Hematopoietic multipotent progenitor cell treated with erythropoietin and hydrocortisone succinate and interleukin-3 and kit ligand, for 6 days (in vitro differentiated cells): ENCODE measurements around the gene AMPD1.

Experiments
- DNase-seq: peaks from one replicate; pipeline ENCODE4 v3.0.0-alpha.2; 2015

The AMPD1 gene

DNA sequence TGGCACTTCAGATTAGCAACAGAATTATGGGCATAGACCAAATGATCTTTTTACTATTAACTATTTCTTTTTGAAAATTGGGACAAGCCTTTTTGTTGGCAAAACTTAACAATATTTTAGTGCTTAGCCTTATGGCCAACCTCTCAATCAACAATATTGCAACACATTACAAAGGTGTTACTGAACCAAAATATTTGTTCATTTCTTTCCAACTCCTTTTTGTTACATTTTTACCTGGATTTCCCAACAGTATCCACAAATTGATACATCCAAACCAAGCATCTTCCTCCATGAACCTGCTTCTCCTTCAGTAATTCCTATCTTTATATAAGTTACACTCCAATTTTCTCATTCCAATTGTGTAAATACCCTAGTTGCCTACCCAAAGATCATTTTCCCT, 1.5 kb upstream of the AMPD1 start:
- no peak for DNase-seq

DNA sequence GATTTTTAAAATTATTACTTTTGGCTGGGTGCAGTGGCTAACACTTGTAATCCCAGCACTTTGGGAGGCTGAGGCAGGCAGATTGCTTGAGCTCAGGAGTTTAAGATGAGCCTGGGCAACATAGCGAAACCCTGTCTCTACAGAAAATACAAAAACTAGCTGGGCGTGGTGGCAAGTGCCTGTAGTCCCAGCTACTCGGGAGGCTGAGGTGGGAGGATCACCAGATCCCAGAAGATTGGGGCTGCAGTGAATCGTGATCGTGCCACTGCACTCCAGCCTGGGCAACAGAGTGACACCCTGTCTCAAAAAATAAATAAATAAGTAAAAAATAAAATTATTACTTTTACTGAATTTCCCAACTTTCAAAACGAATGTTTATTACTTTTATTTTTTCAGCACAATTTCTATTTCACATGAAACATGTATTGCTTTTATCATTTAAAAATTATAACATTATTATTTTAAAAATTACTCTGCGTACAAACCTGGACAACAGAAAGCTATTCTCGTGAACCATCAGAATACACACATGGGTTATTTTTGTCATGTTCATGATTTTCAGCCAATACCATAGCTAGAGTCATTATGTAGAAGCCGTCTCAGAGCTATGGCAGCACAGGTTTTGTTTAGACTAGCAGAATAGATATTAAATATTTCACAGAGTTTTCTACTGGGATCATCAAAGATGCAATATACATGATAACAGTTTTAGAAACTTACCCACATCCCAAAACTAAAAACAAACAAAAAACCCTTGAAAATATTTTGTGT, 621 bp downstream of the AMPD1 start:
- DNase-seq, result no peak

DNA sequence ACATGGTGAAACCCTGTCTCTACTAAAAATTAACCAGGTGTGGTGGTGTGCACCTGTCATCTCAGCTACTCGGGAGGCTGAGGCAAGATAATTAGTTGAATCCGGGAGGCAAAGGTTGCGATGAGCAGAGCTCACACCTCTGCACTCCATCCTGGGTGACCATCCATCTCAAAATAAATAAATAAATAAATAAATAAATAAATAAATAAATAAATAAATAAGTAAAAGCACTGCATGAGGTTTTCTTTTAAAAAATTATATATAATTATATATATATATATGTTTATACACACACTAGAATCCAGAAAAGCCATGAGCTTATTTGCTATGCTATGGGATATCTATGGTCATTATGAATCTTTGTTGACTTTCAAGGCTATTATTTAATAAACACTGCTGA, 2.4 kb downstream of the AMPD1 start:
- DNase-seq, result no peak

DNA sequence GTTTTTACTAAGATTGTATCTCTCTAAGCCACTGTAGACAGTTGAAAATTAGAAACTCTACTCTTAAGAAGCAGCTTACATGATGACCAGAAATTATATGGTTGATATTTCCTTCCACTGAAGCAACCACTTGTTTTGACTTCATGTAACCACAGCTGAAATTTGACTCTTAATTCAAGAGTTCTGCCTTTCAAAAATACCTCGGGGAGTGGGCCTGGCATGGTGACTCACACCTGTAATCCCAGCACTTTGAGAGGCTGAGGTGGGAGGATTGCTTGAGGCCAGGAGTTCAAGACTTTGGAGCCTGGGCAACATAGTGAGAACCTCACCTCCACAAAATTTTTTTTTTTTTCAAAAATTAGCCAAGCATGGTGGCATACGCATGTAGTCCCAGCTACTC, 4.3 kb downstream of the AMPD1 start:
- DNase-seq, result no peak

DNA sequence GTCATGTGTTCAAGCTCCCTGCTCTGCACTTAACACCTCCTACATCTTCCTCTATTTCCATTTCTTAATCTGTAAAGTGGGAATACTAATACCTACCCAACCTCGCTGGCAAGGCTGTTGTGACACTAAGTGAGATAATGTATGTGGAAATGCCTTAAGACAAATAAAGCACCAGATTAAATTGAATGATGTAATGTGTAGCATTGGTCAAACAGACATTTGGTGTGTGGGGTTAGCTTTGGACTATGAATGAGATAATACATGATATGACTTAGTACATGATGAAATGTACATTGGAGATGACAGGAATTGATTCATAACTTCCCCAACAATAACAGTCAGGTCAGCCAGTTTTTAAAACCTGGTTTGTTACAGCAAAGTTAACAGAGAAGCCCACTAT, 5.2 kb downstream of the AMPD1 start:
- no peak for DNase-seq

- no peak for DNase-seq
Observed at GRCh38 chr1:114688526-114688925, 6.8 kb downstream of the AMPD1 start.

DNA sequence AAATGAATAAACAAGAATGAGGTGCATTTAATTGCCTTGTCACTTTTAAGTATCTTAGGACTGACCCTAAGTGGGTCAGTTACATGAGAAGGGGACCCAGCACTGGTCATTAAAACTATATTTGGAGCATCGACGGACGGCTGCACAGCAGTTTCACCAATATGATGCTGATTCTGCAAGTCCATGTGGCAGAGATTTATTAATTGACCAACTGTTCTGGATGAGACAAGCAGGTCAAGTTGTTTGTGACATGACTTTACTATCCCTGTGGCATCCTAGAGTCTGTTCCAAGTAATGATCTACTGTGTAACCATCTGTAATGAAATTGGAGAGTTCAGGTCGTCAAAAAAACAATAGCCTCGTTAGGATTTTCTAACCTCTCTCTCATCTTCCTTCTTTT, 9.5 kb downstream of the AMPD1 start:
- no peak for DNase-seq

DNA sequence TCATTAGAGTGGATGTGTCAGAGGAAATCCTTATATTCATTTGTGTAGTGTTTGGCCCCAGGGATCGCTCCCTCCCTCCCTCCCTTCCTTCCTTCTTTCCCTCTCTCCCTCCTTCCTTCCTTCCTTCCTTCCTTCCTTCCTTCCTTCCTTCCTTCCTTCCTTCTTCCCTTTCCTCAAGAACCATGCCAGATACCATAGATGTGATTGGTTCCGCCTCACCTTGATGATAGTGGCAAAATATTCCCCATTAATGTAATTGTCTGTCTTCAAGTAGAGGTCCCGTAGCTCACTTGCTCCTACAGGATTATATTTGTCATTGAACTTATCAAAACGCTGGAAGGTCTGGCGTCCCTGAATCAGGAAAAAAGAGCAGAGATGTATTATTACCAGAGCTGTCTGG, 17.7 kb downstream of the AMPD1 start:
- DNase-seq, result no peak

DNA sequence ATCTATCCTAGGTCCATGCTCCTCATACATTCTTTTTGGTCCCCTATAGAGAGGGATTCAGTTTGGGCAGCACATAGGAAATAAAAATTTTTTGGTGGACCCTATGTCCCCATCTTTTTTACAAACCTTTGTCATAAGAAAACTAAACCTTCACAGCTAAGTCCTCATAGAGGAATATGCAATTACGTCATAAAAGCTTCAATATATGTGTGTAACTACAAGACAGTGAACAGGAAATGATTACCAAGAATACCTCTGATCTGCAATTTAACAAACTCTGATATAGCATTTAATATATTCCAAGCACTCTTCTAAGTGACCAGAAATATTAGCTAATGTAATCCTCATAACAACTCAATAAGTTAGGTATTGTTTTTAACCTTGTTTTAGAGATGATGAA, 19.2 kb downstream of the AMPD1 start:
- DNase-seq, result no peak

- no peak for DNase-seq
Observed at GRCh38 chr1:114671939-114672275, 23.4 kb downstream of the AMPD1 start.

DNA sequence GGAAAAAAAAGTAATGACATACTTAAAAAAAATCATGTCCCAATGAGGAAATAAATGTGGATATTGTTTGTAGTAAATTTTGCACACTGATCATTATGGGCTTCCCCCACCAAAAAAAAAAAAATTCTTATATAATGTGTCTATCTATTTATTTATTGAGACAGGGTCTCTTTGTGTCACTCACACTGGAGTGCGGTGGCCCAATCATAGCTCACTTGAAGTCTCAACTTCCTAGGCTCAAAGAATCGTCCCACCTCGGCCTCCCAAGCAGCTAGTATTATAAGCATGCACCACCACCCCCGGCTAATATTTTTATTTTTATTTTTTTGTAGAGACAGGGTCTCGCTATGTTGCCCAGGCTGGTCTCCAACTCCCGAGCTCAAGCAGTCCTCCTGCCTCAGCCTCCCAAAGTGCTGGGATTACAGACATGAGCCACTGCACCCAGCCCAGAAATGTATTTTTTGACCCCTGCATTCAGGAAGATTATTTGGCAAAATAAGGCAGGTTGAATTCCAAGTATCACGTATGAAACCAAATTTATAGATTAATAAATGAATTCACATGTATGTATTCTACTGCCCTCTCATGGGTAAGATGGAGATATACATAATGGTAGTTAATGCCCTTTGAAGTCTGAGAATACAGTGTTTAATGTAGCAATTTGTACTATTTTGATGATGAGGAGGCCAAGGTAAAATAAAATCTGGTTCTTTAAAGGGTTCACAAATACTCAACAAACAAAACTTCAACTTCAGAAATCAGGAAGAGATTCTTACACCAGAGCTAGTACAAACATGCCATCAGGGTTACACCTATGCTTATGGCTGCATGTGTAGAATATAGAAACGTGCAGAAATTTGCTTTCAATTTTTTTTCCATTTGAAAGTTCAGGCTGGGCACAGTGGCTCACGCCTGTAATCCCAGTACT, 24.1 kb downstream of the AMPD1 start:
- DNase-seq, result peak; percentile 59

- peak; percentile 89 for DNase-seq
Observed at GRCh38 chr1:114670083-114671010, 25.0 kb downstream of the AMPD1 start.

DNA sequence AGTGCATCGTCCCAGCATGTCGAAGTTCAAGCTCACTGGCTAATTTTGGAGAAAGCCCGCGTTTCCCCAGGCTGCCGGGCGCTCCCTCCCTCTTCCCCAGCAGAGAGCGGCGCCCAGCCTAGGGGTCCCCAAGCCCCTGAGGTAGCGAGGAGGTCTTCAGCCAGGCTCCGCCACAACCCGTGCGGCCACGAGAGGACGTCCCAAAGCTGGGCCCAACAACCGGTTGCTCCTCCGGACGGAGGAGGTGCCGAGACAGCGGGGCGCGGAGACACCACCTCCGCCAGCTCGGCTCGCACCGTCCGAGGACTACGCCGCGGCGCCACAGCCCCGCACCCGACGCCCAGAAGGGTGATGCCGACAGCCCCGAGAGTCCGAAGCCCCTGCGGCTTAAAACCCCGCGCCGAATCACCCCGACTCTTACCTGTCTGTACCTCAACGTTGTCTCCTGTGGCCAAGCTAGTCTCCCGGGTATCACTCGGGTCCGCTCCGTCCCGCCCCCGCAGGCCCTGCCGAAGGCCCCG, 25.7 kb downstream of the AMPD1 start, which contains the start of gene DENND2C:
DENND2C (minus strand) TSS at position 488 of the 521 bp plus-strand sequence. CDS start 44,065 bp downstream, outside the sequence.
- DNase-seq, result no peak

GRCh38 chr1:114668784-114669561, 26.4 kb downstream of the AMPD1 start:
- DNase-seq, result peak; percentile 13

GRCh38 chr1:114668373-114668772, 27.0 kb downstream of the AMPD1 start:
- DNase-seq, result no peak

DNA sequence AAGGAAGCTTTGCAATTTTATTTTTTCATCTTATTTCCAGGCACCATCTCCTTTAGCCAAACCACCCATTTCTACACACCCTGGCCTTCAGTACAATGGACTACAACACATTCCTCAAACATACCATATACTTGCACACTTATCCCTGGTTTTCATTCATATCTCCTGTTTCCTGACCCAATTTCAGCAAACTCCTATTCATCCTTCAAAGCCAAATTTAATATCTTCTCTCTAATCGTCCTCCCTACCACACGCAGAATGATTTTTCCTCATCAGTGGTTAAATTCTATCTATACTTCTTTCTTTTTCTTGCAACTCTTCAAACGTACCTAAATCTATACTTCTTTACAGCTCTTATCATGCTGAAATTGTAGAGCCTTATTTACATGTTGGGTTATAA, 28.4 kb downstream of the AMPD1 start:
- no peak for DNase-seq

- DNase-seq, result no peak
Observed at GRCh38 chr1:114660238-114660637, 35.1 kb downstream of the AMPD1 start.

DNA sequence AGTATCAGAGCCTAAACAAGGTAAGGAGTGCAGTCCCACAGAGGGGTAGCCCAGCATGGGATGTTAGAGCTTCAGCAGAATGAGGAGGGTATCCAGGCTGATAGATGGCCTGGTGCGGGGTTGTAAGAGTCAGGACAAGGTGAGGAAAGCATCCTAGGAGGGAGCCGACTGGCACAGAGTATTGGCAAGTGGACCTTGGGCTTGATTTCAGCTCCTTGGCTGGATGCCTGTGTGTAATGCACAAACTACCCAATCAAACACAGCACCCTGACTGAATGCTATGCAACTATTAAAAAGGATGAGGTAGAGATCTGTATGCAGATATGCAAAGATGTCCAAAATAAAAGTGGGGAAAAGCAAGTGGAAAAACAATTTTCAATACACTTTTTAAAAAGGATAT, 43.5 kb downstream of the AMPD1 start:
- DNase-seq, result no peak

- DNase-seq, result no peak
Observed at GRCh38 chr1:114648503-114648902, 46.8 kb downstream of the AMPD1 start.

GRCh38 chr1:114641377-114641776, 54.0 kb downstream of the AMPD1 start:
- no peak for DNase-seq

DNA sequence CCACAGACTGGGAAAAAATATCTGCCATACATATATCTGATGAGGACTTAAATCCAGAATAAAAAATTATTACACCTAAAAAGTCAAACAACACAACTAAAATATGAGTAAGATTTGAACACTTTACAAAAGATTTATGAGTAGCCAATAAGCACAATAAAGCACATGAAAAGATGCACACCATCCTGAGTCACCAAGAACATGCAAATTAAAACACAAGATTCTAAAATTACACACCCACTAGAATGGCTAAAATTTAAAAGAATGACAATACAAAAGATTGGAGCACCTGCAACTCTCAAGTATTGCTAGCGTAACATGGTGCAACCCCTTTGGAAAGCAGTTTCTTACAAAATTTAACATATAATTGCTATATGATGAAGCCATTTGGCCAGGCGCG, 56.4 kb downstream of the AMPD1 start:
- DNase-seq, result no peak

GRCh38 chr1:114632427-114632826, 62.9 kb downstream of the AMPD1 start:
- no peak for DNase-seq
